Activated CD4-positive, alpha-beta T cell treated with anti-CD3 and anti-CD28 coated beads for 4 hours (primary cell): ENCODE results near the gene EIF4G3.
"Not testable (repeated sequence)": the region's sequence is repeated elsewhere in the genome, so short reads cannot be mapped to it uniquely, and the experiment has no call there.

Experiments used
- DNase-seq, 2 donors: peaks; one replicate each; pipeline ENCODE4 v3.0.0-alpha.2; 2020

The EIF4G3 gene

DNA sequence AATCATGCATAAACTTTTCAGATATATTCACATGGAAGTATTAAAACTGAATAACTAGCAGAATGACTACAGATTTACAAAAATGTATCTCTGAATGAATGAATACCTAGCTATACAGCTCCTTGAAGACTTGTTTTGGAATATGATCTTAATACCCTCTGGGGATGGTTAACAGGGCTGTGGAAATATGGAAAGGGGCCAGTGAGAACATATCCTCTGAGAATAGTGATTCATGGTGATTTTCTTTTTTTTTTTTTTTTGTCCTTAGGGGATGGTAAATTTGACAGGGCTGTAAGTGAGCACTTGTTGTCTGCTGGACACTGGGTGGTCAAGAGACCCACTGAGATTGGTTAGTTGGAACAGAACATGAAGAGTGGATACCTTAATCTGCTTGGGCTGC is 308.9 kb downstream of the EIF4G3 start:
- no peak for DNase-seq

GRCh38 chr1:20867062-20867461 is 309.6 kb downstream of the EIF4G3 start:
- no peak for DNase-seq

- no peak for DNase-seq
These were observed 311.7 kb downstream of the EIF4G3 start for GRCh38 chr1:20865001-20865400.

DNA sequence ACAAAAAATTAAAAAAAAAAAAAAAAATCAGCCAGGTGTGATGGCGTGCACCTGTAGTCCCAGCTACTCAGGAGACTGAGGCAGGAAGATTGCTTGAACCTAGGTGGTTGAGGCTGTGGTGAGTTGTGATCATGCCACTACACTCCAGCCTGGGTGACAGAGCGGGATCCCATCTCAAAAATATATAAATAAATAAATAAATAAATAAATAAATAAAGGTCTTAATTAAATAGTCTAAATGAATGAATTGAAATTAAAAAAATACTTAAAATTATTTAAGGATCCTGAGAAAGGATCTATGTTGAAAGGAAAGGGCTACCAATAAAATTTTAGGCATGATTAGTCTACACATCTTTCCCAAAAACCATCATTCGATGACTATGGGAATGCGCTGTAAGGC is 322.2 kb downstream of the EIF4G3 start:
- DNase-seq, result no peak

DNA sequence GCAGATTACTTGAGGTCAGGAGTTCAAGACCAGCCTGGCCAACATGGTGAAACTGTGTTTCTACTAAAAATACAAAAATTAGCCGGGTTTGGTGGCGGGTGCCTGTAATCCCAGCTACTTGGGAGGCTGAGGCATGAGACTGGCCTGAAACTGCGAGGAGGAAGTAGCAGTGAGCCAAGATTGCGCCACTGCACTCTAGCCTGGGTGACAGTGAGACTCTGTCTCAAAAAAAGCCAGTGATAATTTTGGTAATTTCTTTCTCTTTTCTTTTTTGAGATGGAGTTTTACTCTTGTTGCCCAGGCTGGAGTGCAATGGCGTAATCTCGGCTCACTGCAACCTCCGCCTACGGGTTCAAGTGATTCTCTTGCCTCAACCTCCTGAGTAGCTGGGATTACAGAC is 324.9 kb downstream of the EIF4G3 start:
- DNase-seq, result not testable (repeated sequence)

- no peak for DNase-seq
These were observed 326.7 kb downstream of the EIF4G3 start for GRCh38 chr1:20850021-20850420.

DNA sequence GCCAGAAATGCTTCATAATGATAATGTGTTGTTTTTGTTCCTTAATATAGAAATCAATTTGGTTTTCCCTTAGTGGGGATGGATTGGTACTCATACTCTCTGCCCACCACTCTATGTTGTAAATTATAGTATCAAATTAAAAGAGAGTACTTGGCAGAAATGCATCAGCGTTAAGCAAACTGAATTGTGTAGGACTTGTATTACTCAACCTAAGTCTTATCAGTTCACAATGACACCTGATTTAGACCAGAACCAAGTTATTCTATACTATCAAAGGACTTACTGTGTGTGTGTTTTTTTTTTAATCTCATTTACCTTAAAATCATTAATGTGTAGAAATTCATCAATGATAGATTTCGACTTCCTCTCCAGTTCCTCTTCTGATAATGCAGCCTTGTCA is 327.6 kb downstream of the EIF4G3 start:
- no peak for DNase-seq

- DNase-seq, result no peak
These were observed 328.5 kb downstream of the EIF4G3 start for GRCh38 chr1:20848162-20848561.

DNA sequence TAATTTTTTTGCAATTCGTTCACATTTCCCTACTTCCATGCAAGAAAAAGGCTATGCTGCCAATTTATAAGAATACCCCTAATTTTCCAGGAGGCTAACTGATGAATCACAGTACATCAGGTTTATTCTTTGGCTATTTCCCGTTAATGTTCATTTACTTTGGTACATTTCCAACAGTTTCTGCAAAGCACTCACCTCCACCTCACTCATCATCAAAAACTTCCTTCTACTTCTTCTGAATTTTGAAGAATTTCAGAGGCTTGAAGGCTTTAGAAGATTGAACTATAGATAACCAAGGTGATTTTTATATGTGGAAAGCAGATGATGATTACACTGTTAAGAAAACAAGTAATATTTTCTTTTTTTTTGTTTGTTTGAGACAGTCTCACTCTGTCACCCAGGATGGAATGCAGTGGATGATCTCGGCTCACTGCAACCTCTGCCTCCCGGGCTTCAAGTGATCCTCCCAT is 329.1 kb downstream of the EIF4G3 start:
- DNase-seq, result no peak

DNA sequence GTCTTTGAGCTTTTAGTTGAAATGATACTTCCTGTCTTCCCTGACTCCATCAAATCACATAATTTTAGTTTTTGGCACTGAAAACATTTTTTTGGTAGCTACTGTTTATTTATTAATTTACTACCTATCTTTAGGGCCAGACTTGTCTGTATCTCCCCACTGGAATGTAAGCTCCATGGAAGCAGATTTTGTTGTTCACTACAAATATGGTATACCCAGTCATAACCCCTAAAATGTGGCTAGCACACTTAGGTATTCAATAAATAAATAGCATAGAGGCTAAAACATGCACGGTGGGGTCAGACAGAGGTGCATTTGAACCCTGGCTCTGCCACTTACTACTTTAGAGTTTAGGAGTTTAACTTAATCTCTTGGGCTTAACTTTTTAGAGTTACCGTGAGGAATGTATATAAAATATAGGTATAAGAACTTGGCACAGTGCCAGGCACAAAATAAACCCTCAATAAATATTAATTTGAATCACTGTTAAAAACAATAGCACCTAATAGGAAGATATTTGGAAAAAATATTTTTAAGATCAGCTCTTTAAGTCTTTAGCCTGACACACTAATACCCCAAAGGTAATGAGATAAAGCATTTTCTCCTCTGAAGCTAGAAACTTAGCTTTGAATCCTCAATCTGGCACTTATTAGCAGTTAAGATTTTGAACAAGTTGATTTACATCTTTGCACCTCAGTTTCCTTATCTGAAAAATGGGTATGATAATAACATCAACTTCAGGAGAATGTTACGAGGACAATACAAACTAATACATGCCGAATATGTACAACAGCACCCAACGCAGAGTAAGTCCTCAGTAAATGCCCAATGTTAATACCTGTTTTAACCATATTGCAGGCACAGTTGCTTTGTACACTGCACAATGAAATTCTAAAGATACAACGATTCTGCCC is 330.0 kb downstream of the EIF4G3 start:
- no peak for DNase-seq

GRCh38 chr1:20840731-20841130 is 336.0 kb downstream of the EIF4G3 start:
- no peak for DNase-seq

DNA sequence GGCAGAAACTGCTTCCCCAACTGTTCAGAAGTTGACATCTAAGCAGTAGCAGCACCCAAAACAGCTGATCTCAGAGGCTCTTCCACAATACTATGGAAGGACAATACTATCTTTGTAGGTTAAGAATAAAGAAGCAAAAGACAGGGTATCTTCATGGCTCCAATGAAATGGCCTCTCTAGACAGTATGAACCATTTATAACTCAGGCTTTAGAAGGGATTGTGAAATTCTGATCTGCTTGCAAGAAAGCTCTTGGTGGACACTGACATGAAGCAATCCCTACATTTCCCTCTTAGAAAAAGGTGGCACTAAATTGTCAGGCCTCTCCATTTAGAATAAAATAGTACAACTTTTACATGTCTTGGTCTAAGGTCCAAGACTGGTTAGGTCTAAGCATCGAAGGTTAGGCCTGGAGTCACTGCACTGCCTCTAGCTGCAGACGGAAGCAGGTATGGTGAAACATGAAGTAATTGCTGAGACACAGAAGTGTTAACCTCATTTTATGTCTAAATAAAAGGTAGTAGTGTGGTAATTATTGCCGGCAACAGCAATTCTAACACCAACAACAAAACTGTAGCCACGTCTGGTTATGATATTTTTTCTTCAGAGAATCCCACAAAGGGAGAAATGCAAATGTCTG is 339.0 kb downstream of the EIF4G3 start:
- DNase-seq, result no peak

- no peak for DNase-seq
These were observed 340.5 kb downstream of the EIF4G3 start for GRCh38 chr1:20836230-20836629.

- no peak for DNase-seq
These were observed 341.9 kb downstream of the EIF4G3 start for GRCh38 chr1:20834780-20835179.

- DNase-seq, result no peak
These were observed 342.5 kb downstream of the EIF4G3 start for GRCh38 chr1:20834192-20834591.

GRCh38 chr1:20830378-20830777 is 346.3 kb downstream of the EIF4G3 start:
- no peak for DNase-seq

DNA sequence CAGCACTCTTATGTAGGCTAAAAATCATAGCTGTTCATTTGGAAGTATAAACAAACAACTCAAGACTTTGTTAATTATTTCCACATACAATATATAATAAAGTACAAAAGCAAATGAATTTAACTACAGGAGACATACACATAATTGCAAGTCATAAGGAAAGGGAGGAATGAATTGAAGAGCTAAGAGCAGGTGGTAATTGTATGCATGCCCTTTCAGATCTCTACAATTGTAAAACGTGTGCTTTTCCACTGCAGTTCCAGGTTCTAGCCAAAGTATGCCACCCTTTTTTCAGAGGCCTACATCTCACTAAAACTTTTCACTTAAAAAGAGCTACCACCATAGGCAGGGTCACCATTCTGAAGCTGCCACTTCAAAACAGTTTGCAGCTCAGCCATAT is 346.8 kb downstream of the EIF4G3 start:
- no peak for DNase-seq

DNA sequence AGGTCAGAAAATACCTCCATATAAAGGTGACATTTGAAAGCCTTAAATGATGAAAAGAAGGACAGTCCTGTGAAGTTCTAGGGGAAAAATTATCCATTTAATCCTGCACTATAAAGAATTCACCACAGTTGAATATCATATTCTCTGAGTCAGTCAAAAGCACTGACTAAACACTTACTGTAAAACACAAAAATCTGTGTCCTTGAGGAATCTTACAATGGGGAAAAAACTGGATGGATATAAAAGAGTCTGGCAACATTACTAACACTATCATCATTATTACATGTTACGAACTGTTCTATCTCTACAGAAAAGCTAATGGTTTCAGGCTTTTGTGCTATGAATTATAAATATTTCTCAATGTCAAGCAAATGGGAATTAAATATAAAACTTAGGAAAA is 347.2 kb downstream of the EIF4G3 start:
- no peak for DNase-seq

GRCh38 chr1:20823845-20824244 is 352.9 kb downstream of the EIF4G3 start:
- DNase-seq, result no peak

- no peak for DNase-seq
These were observed 355.2 kb downstream of the EIF4G3 start for GRCh38 chr1:20821466-20821865.

GRCh38 chr1:20819818-20820217 is 356.9 kb downstream of the EIF4G3 start:
- DNase-seq, result no peak

GRCh38 chr1:20814534-20814871 is 362.2 kb downstream of the EIF4G3 start:
- DNase-seq, result no peak

- no peak for DNase-seq
These were observed 364.8 kb downstream of the EIF4G3 start for GRCh38 chr1:20811916-20812315.

DNA sequence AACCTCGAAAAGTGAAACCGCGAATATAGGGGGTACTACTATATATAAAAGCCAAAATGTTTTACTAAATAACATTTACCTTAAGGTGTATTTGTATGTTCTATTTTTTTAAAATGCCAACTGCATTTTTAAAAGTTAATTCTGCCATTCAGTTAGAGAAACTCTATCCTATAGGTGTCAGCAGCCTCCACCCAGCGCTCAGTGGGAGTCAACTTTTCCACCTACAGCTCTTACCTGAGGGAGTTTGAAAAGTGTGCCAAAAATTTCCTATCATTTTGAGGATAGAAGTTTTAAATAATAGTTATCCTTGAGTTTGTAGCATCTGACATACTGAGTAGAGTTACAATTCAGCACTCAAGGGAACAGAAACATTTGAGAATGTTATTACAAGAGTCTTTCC is 383.5 kb downstream of the EIF4G3 start:
- no peak for DNase-seq

- no peak for DNase-seq
These were observed 384.5 kb downstream of the EIF4G3 start for GRCh38 chr1:20792196-20792595.
